Glutamatergic neuron (in vitro differentiated cells): ENCODE measurements around the gene EML1. TPM values are rescaled to one million over a fixed set of nuclear protein-coding genes. Genes with fewer than 3 reads are reported as not detected.

Experiments used
- DNase-seq: peaks from one replicate; pipeline ENCODE4 v3.0.0; 2022
- H3K27ac Mint-ChIP-seq: one replicate; pipeline ENCODE4 v1.8.0; 2020; ENCODE audit warnings: mild to moderate bottlenecking, mixed read lengths, inconsistent platforms; ENCODE audit not compliant: unreplicated experiment
- H3K27me3 Mint-ChIP-seq: one replicate; pipeline ENCODE4 v1.8.0; 2020; ENCODE audit warnings: mild to moderate bottlenecking, moderate library complexity, mixed read lengths, inconsistent platforms; ENCODE audit not compliant: unreplicated experiment
- H3K36me3 Mint-ChIP-seq: one replicate; pipeline ENCODE4 v1.8.0; 2020; ENCODE audit warnings: mild to moderate bottlenecking, mixed read lengths, inconsistent platforms; ENCODE audit not compliant: unreplicated experiment
- H3K4me1 Mint-ChIP-seq: one replicate; pipeline ENCODE4 v1.8.0; 2020; ENCODE audit warnings: mild to moderate bottlenecking, low read depth, mixed read lengths, inconsistent platforms; ENCODE audit not compliant: unreplicated experiment
- H3K4me3 Mint-ChIP-seq: one replicate; pipeline ENCODE4 v1.8.0; 2020; ENCODE audit warnings: mild to moderate bottlenecking, mixed read lengths, inconsistent platforms; ENCODE audit not compliant: unreplicated experiment
- H3K9me3 Mint-ChIP-seq: one replicate; pipeline ENCODE4 v1.8.0; 2020; ENCODE audit warnings: mild to moderate bottlenecking, moderate library complexity, mixed read lengths, inconsistent platforms; ENCODE audit not compliant: unreplicated experiment
- total RNA-seq: library from RNA; stranded (reverse); fragmentation: NEBNext Ultra II Directional; extraction: Animal tissue kit (Norgen Biotek cat#: 25700); gene quantifications from one replicate; pipeline ENCODE4 v1.2.1, GENCODE V29; 2021; ENCODE audit not compliant: unreplicated experiment
- TF ChIP-seq, protein P1 (sequence below): fragments of 200-600 bp; sonication (generic); IDR thresholded peaks from one replicate; pipeline ENCODE4 v1.5.0; 2021; ENCODE audit not compliant: partially characterized antibody, unreplicated experiment

The EML1 gene
- total RNA-seq, 1 donor from 2014 or later, result 73.6 TPM

DNA sequence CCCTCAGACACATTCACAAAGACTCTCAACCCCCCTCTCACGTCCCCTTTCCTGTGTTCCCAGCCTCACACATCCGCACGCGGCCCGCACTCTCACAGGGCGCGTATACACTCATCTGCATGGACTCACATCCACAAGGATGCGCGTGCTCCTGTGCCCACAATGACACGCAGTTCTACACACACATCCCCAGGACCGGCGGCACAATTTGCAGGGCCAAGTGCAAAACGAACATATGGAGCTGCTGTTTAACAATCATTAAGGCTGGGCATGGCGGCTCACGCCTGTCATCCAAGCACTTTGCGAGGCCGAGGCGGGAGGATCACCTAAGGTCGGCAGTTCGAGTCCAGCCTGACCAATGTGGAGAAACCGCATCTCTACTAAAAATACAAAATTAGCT, 36.4 kb upstream of the EML1 start:
- peaks cover 3% of the 10 kb centered on the region for H3K27me3 Mint-ChIP-seq
- peaks cover under 1% of the 10 kb centered on the region for H3K9me3 Mint-ChIP-seq
- no peaks in the 10 kb centered on the region for H3K36me3 Mint-ChIP-seq
- DNase-seq, result no peak
- H3K4me3 Mint-ChIP-seq, result no peak overlapping the region
- TF ChIP-seq, protein P1, sequence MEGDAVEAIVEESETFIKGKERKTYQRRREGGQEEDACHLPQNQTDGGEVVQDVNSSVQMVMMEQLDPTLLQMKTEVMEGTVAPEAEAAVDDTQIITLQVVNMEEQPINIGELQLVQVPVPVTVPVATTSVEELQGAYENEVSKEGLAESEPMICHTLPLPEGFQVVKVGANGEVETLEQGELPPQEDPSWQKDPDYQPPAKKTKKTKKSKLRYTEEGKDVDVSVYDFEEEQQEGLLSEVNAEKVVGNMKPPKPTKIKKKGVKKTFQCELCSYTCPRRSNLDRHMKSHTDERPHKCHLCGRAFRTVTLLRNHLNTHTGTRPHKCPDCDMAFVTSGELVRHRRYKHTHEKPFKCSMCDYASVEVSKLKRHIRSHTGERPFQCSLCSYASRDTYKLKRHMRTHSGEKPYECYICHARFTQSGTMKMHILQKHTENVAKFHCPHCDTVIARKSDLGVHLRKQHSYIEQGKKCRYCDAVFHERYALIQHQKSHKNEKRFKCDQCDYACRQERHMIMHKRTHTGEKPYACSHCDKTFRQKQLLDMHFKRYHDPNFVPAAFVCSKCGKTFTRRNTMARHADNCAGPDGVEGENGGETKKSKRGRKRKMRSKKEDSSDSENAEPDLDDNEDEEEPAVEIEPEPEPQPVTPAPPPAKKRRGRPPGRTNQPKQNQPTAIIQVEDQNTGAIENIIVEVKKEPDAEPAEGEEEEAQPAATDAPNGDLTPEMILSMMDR, result no peak
- peaks cover 12% of the 10 kb centered on the region for H3K4me1 Mint-ChIP-seq
- H3K27ac Mint-ChIP-seq, result no peak overlapping the region

DNA sequence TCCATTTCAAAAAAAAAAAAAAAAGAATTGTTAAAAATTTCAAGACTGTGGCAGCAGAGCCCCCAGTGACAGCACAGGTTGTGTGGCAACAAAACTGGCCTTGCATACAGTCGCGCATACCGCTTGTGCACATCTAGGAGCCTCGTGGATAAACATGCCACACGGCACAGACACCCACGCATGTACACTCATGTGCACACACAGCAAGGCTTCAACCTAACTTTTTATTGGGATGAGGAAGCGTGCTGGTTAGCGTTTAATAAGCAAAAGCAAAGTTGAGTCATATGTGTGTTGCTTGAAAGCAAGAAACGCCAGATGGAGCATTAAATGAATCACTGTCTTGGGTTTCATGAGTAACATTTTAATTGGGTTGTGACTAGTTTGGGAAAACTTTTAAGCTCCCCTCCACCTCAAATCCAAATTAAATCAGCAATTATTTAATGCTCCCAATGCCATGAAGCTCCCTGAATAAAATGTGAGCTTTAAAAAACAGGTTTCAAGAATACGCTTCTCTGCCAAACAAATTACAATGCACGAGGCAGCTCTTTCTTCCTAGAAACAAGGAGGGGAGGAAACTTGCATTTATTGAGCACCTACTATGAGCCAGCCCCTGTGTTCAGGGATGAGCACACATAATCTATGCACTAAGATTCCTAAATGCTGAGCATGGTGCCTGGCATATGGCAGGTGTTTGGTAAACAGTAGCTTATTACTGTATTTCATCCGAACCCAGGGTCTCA, 35.7 kb upstream of the EML1 start:
- no peaks in the 10 kb centered on the region for H3K36me3 Mint-ChIP-seq
- DNase-seq, result no peak
- peaks cover 4% of the 10 kb centered on the region for H3K27me3 Mint-ChIP-seq
- no peak overlapping the region for H3K27ac Mint-ChIP-seq
- TF ChIP-seq, protein P1, result no peak
- peaks cover 11% of the 10 kb centered on the region for H3K4me1 Mint-ChIP-seq
- peaks cover 2% of the 10 kb centered on the region for H3K9me3 Mint-ChIP-seq
- H3K4me3 Mint-ChIP-seq, result no peak overlapping the region

DNA sequence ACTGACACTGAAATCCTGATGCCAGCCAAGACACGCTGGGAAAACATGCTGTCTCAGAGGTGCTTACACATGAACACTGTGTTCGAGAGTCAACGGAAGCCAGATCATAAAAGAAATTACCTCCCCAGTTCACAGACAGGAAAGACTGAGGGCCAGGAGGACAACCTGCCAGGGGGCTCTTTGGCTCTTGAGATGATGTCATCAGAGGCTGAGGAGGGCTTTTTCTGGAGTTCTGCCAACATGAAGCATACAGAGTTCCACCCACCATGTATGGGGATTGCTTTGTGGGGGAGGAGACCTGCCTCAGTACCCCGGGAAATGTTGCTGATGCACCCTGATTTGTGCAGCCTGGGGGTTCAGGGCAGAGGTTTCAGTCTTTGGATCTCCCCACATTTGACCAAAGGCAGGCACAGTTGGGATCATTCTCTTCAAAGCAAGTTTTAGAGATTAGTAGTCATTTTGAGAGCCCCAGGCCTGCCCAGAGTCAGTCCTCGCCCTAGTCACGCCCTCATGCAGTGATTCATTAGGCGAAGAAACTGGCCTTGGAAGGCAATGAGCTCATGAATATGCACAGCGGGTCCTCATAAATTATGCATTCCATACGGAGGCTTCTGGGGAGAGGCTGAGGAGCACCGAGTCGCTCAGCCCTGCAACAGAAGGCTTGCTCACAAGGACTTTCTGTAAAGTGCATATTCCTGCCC, 34.9 kb upstream of the EML1 start:
- no peaks in the 10 kb centered on the region for H3K36me3 Mint-ChIP-seq
- TF ChIP-seq, protein P1, result no peak
- H3K4me1 Mint-ChIP-seq, result peaks cover 11% of the 10 kb centered on the region
- DNase-seq, result peak; percentile 51
- H3K9me3 Mint-ChIP-seq, result peaks cover 2% of the 10 kb centered on the region
- peak overlapping the region; percentile 8 for H3K27ac Mint-ChIP-seq
- H3K4me3 Mint-ChIP-seq, result no peak overlapping the region
- H3K27me3 Mint-ChIP-seq, result peaks cover 4% of the 10 kb centered on the region

DNA sequence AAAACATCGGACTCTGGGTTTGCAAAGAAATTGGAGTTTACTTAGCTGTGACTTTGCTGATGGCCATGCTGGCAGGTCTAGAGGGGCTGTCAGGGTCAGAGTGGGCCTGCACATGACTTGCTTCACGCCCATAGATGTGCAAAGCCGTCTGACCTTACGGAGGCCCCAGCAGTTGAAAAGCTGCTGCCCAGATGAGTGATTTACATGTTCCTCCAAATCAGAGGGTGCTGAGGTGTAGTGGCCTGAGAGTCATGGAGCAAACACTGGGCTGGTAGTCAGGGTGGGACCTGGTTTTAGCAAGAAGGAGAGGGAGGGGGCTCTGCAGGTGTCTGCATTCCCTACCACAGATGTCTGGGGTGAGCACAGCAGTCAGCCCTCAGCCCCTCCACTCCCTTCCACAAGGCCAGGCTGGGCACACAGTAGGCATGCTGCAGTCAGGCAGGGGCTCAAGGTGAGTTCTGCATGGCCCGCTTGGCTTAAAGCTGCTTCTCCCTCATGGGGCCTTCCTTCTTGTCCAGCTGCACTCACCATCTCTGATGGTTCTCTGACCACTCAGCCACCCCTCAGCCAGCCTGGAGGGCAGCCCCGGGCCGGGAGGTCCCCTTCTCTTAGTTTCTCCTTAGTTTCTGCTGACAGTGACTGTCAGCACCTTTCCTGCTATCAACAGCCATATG, 34.2 kb upstream of the EML1 start:
- H3K36me3 Mint-ChIP-seq, result no peaks in the 10 kb centered on the region
- peaks cover 2% of the 10 kb centered on the region for H3K9me3 Mint-ChIP-seq
- H3K4me1 Mint-ChIP-seq, result peaks cover 11% of the 10 kb centered on the region
- H3K27ac Mint-ChIP-seq, result peak overlapping the region; percentile 38
- no peak overlapping the region for H3K4me3 Mint-ChIP-seq
- H3K27me3 Mint-ChIP-seq, result peaks cover 4% of the 10 kb centered on the region
- DNase-seq, result no peak
- TF ChIP-seq, protein P1, result no peak
